HG03039 (cell line): Measurements from ENCODE around the gene OGT.
"Not testable (repeated sequence)": the region's sequence is repeated elsewhere in the genome, so short reads cannot be mapped to it uniquely, and the experiment has no call there.

Experiments used
- ATAC-seq: cut with Tn5 transposase; IDR thresholded peaks from one replicate; pipeline ENCODE4 v1.9.1; 2021; ENCODE audit warnings: mild to moderate bottlenecking, moderate library complexity; ENCODE audit not compliant: unreplicated experiment

Gene OGT

GRCh38 chrX:71537743-71538142 is 4.8 kb downstream of the OGT start:
- no peak for ATAC-seq

GRCh38 chrX:71540801-71541200 is 7.9 kb downstream of the OGT start:
- peak; percentile 13 for ATAC-seq

GRCh38 chrX:71541210-71542022 is 8.5 kb downstream of the OGT start:
- ATAC-seq = peak; percentile 62

- no peak for ATAC-seq
Observed at GRCh38 chrX:71542411-71542810, 9.5 kb downstream of the OGT start.

- no peak for ATAC-seq
Observed at GRCh38 chrX:71542825-71543224, 9.9 kb downstream of the OGT start.

GRCh38 chrX:71543316-71543715 is 10.4 kb downstream of the OGT start:
- no peak for ATAC-seq

- ATAC-seq = no peak
Observed at GRCh38 chrX:71545364-71545763, 12.5 kb downstream of the OGT start.

- no peak for ATAC-seq
Observed at GRCh38 chrX:71546879-71547278, 14.0 kb downstream of the OGT start.

GRCh38 chrX:71547339-71547738 is 14.4 kb downstream of the OGT start:
- no peak for ATAC-seq

- ATAC-seq = no peak
Observed at GRCh38 chrX:71549986-71550385, 17.1 kb downstream of the OGT start.

- ATAC-seq = no peak
Observed at GRCh38 chrX:71550578-71550977, 17.7 kb downstream of the OGT start.

GRCh38 chrX:71556036-71556435 is 23.1 kb downstream of the OGT start:
- no peak for ATAC-seq

- ATAC-seq = no peak
Observed at GRCh38 chrX:71558920-71559319, 26.0 kb downstream of the OGT start.

GRCh38 chrX:71559773-71560172 is 26.9 kb downstream of the OGT start:
- ATAC-seq = not testable (repeated sequence)

- ATAC-seq = no peak
Observed at GRCh38 chrX:71563921-71564320, 31.0 kb downstream of the OGT start.

GRCh38 chrX:71565474-71566041 is 32.7 kb downstream of the OGT start:
- ATAC-seq = no peak

GRCh38 chrX:71571390-71571789 is 38.5 kb downstream of the OGT start:
- ATAC-seq = not testable (repeated sequence)

- ATAC-seq = no peak
Observed at GRCh38 chrX:71573590-71573989, 40.7 kb downstream of the OGT start.

- ATAC-seq = no peak
Observed at GRCh38 chrX:71577682-71578081, 44.8 kb downstream of the OGT start.

GRCh38 chrX:71578253-71579135 is 45.6 kb downstream of the OGT start, which contains the start of gene GCNA:
Gene GCNA (plus strand): TSS chrX:71578437. CDS start chrX:71580822, 2,385 bp downstream.
- no peak for ATAC-seq
